Kidney (tissue), 14 donors: ENCODE data around the gene ASS1. TPM values are rescaled to one million over a fixed set of nuclear protein-coding genes. Genes with fewer than 3 reads are reported as not detected.

Experiments
- DNase-seq, 5 donors: peaks; one replicate each; pipeline ENCODE4 v3.0.0-alpha.2; 2013 to 2020
- FAIRE-seq: peaks from 2 replicates; lab custom pipeline; 2012; peaks lifted over from hg19 to GRCh38; lab: Jason Lieb, UNC
- H3K27ac ChIP-seq, 2 donors: one replicate each; pipeline ENCODE4 v1.7.0; 2013; ENCODE audit warnings: low read depth in 2 of 2, low read length in 2 of 2, inconsistent platforms in 1 of 2
- H3K27me3 ChIP-seq: one replicate; pipeline ENCODE4 v1.7.1; 2013; ENCODE audit warnings: low read length, inconsistent platforms; ENCODE audit not compliant: control insufficient read depth, insufficient read depth
- H3K36me3 ChIP-seq, 3 donors: one replicate each; pipeline versions ENCODE4 v1.7.0 to v1.7.1; 2013; ENCODE audit warnings: low read length in 3 of 3, control low read depth in 1 of 3, inconsistent platforms in 1 of 3; ENCODE audit not compliant: insufficient read depth in 3 of 3, control insufficient read depth in 2 of 3
- H3K4me1 ChIP-seq, 3 donors: one replicate each; pipeline versions ENCODE4 v1.7.0 to v1.7.1; 2013; ENCODE audit warnings: low read length in 3 of 3, inconsistent platforms in 1 of 3, low read depth in 1 of 3; ENCODE audit not compliant: control insufficient read depth in 2 of 3, insufficient read depth in 2 of 3
- H3K4me3 ChIP-seq, 3 donors: one replicate each; pipeline versions ENCODE4 v1.7.0 to v1.8.1; 2013; ENCODE audit warnings: low read length in 3 of 3, control low read depth in 1 of 3, inconsistent platforms in 1 of 3
- H3K9ac ChIP-seq, 3 donors: one replicate each; pipeline versions ENCODE4 v1.7.0 to v1.7.1; 2013; ENCODE audit warnings: low read length in 3 of 3, control low read depth in 1 of 3, inconsistent platforms in 1 of 3
- H3K9me3 ChIP-seq, 3 donors: one replicate each; pipeline versions ENCODE4 v1.7.0 to v1.7.1; 2013; ENCODE audit warnings: low read length in 3 of 3, control low read depth in 1 of 3, inconsistent platforms in 1 of 3; ENCODE audit not compliant: control insufficient read depth in 2 of 3, insufficient read depth in 1 of 3
- intact Hi-C: fragments of 100-400 bp; cut with DNase I; formaldehyde crosslinking; loops from one replicate; pipeline ENCODE4 v1.11.1; 2022
- polyA plus RNA-seq: library from polyadenylated mRNA; stranded (reverse); fragments of 350-450 nt; fragmentation: Illumina TruSeq; extraction: RNeasy Lipid Tissue Mini Kit (QIAGEN cat#74804); gene quantifications from one replicate; pipeline ENCODE4 v1.2.3, GENCODE V29; 2014; ENCODE audit warnings: low read depth, low replicate concordance; ENCODE audit not compliant: insufficient read depth
- total RNA-seq: library from RNA; stranded (reverse); fragmentation: NEBNext Ultra II Directional; extraction: Animal tissue kit (Norgen Biotek cat#: 25700); gene quantifications from one replicate; pipeline ENCODE4 v1.2.1, GENCODE V29; 2021
- TF ChIP-seq, protein P1 (sequence below): IDR thresholded peaks from 3 replicates; pipeline ENCODE4 v1.5.1; 2012; ENCODE audit warnings: mild to moderate bottlenecking, moderate library complexity, borderline replicate concordance; ENCODE audit not compliant: insufficient read depth; ENCODE audit errors: extremely low read depth
- donor health status: control.
- donor health status: control.
- donor health status: control.
- donor health status: control.
- donor health status: control.
- donor health status: DM: yes; HTN: yes; CAD: no.
- donor health status: Normal renal cell carcinoma (clear cell type).

The ASS1 gene
- total and polyA plus RNA-seq, 2 donors from 2014 or later, result 124 to 1,185 TPM

DNA sequence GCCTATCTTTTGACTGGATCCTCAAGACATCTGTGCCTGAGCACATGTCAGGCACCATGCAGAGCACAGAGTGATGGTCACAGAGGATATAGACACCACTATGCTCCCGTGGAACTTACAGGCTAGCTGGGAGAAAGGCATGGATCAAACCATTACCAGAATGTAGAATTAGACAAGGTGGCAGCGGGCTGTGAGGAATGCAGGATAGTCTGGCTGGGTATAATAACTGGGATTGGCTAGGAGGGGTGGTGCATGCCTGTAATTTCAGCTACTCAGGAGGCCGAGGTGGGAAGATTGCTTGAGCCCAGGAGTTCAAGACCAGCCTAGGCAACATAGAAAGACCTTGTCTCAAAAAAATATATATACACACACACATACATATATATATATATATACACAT lies 50.3 kb downstream of the ASS1 start:
- no peak overlapping the region for H3K9ac ChIP-seq
- no peaks in the 10 kb centered on the region for H3K27me3 ChIP-seq
- TF ChIP-seq, protein P1, sequence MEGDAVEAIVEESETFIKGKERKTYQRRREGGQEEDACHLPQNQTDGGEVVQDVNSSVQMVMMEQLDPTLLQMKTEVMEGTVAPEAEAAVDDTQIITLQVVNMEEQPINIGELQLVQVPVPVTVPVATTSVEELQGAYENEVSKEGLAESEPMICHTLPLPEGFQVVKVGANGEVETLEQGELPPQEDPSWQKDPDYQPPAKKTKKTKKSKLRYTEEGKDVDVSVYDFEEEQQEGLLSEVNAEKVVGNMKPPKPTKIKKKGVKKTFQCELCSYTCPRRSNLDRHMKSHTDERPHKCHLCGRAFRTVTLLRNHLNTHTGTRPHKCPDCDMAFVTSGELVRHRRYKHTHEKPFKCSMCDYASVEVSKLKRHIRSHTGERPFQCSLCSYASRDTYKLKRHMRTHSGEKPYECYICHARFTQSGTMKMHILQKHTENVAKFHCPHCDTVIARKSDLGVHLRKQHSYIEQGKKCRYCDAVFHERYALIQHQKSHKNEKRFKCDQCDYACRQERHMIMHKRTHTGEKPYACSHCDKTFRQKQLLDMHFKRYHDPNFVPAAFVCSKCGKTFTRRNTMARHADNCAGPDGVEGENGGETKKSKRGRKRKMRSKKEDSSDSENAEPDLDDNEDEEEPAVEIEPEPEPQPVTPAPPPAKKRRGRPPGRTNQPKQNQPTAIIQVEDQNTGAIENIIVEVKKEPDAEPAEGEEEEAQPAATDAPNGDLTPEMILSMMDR, result no peak
- H3K4me1 ChIP-seq, result peaks cover 0 to 2% (median 0%) of the 10 kb centered on the region in 3 donors
- FAIRE-seq (no peak), DNase-seq (no peak)
- H3K9me3 ChIP-seq, result no peaks in the 10 kb centered on the region
- H3K4me3 ChIP-seq, result no peak overlapping the region
- peaks cover 0 to 41% (median 17%) of the 10 kb centered on the region in 3 donors for H3K36me3 ChIP-seq
- intact Hi-C loops, result no loop called here
- H3K27ac ChIP-seq, result no peak overlapping the region

DNA sequence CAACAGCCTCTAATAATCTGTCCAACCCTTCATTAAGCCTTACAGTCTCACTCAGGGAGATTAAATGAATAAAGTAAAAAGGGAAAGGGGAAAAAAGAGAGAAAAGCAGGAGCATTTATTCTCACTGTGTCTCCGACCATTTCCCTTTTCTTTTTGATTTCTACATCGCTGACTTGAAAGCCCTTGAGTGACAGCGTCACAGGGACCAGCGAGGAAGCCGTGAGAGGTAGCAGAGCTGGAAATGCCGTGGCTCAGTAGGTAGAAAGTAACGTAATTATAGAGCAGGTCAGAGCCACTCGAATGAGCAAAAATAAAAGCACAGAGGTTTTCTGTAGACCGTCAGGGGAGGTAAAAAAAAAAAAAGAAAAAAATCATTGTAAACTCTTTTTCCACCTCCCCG lies 52.4 kb downstream of the ASS1 start:
- no peaks in the 10 kb centered on the region for H3K27me3 ChIP-seq
- H3K27ac ChIP-seq, result no peak overlapping the region
- peaks cover 0 to 31% (median 12%) of the 10 kb centered on the region in 3 donors for H3K36me3 ChIP-seq
- TF ChIP-seq, protein P1, result no peak
- no peak for DNase-seq
- no peaks in the 10 kb centered on the region for H3K9me3 ChIP-seq
- intact Hi-C loops, result no loop called here
- FAIRE-seq, result no peak
- H3K9ac ChIP-seq, result no peak overlapping the region
- peaks cover 0 to 2% (median 0%) of the 10 kb centered on the region in 3 donors for H3K4me1 ChIP-seq
- no peak overlapping the region for H3K4me3 ChIP-seq

DNA sequence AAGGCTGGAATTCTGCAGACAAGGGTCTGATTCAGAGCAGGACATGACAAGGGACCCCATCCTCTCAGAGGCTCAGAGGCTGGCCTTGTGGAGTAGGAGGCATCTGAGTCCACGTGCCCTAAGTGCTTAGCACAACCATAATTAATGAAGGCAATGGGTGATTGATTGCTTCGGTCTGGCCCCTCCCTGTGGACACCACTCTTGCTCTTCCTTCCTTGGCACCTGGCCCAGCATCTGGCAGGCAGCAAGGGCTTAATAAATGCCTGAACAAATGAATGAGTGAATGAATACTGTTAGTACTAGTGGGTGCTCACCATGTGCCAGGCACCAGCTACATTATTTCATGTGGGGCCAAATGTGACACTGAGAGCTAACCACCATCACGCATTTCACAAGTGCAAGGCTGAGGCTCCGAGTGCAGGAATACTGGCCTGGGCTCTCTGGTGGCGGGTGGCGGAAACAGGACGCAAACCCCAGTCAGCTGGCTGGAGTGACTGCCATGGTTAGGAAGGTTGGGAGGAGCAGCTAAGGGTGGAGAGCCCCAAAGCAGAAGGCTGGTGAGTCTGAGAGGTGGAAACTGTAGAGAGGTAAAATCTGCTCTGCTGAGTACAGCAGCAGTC lies 53.6 kb downstream of the ASS1 start:
- no peaks in the 10 kb centered on the region for H3K27me3 ChIP-seq
- no peaks in the 10 kb centered on the region for H3K9me3 ChIP-seq
- DNase-seq (no peak), FAIRE-seq (no peak)
- no peak overlapping the region for H3K9ac ChIP-seq
- H3K27ac ChIP-seq, result no peak overlapping the region
- H3K4me1 ChIP-seq, result peaks cover 0 to 2% (median 0%) of the 10 kb centered on the region in 3 donors
- peaks cover 0 to 24% (median 12%) of the 10 kb centered on the region in 3 donors for H3K36me3 ChIP-seq
- H3K4me3 ChIP-seq, result no peak overlapping the region
- intact Hi-C loops, result no loop called here
- TF ChIP-seq, protein P1, result no peak
